ENCODE results near the gene NOM1. TPM values are rescaled to one million over a fixed set of nuclear protein-coding genes. Genes with fewer than 3 reads are reported as not detected.

NOM1 gene
- total RNA-seq, 1 donor: 11.6 TPM

DNA sequence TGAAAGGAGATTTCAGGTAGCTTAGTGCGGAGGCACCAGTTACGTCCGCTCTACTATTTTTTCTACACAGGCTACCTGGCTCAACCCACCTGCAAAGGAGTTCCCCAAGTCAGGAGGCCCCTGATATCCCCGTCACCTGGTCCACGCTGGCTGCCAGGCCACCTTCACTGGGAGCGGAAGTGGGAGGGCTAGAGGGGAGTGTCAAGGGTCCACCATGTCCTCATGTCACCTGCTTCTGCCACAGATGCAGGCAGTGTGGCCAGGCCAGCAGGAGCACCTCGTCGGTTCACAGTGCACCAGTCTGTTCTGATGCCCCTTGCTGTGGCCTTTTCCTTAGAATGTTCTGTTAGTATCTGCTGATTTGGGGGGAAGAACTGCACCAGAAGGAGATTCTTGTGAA is 16.9 kb downstream of the NOM1 start:
- Histone ChIP-seq H3K36me3 (ENCODE audit: insufficient read depth, low read length) (peaks cover 68% of the 10 kb centered on the region), H3K4me2 (ENCODE audit: insufficient read depth, low read length) (no peak overlapping the region), H3K27ac (ENCODE audit: low read depth, low read length) (no peak overlapping the region), H3K9me3 (ENCODE audit: low read depth, low read length) (no peaks in the 10 kb centered on the region), H3K4me3 (ENCODE audit: insufficient read depth, low read length) (no peak overlapping the region), H4K20me1 (ENCODE audit: insufficient read depth, low read length) (peaks cover 2% of the 10 kb centered on the region), H3K79me2 (ENCODE audit: insufficient read depth, low read length) (no peaks in the 10 kb centered on the region), H2AFZ (ENCODE audit: low read length) (no peak overlapping the region), H3K27me3 (ENCODE audit: insufficient read depth, low read length) (no peaks in the 10 kb centered on the region), H3K4me1 (ENCODE audit: insufficient read depth, low read length) (peaks cover 3% of the 10 kb centered on the region)
- DNase-seq (ENCODE audit: insufficient read length, low spot score, missing footprints): no peak
- TF ChIP-seq, protein P1, sequence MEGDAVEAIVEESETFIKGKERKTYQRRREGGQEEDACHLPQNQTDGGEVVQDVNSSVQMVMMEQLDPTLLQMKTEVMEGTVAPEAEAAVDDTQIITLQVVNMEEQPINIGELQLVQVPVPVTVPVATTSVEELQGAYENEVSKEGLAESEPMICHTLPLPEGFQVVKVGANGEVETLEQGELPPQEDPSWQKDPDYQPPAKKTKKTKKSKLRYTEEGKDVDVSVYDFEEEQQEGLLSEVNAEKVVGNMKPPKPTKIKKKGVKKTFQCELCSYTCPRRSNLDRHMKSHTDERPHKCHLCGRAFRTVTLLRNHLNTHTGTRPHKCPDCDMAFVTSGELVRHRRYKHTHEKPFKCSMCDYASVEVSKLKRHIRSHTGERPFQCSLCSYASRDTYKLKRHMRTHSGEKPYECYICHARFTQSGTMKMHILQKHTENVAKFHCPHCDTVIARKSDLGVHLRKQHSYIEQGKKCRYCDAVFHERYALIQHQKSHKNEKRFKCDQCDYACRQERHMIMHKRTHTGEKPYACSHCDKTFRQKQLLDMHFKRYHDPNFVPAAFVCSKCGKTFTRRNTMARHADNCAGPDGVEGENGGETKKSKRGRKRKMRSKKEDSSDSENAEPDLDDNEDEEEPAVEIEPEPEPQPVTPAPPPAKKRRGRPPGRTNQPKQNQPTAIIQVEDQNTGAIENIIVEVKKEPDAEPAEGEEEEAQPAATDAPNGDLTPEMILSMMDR (IDR thresholded peaks at IDR 0.05; ENCODE audit: extremely low read depth, low read depth, low read length): no peak

GRCh38 chr7:156968183-156968582 is 18.7 kb downstream of the NOM1 start:
- H4K20me1 ChIP-seq (ENCODE audit: insufficient read depth, low read length): peaks cover 2% of the 10 kb centered on the region
- no peak overlapping the region for H3K4me2 ChIP-seq (ENCODE audit: insufficient read depth, low read length)
- no peak for DNase-seq (ENCODE audit: insufficient read length, low spot score, missing footprints)
- H3K36me3 ChIP-seq (ENCODE audit: insufficient read depth, low read length): peaks cover 62% of the 10 kb centered on the region
- no peak overlapping the region for H3K4me3 ChIP-seq (ENCODE audit: insufficient read depth, low read length)
- no peak overlapping the region for H2AFZ ChIP-seq (ENCODE audit: low read length)
- no peaks in the 10 kb centered on the region for H3K9me3 ChIP-seq (ENCODE audit: low read depth, low read length)
- no peak overlapping the region for H3K27ac ChIP-seq (ENCODE audit: low read depth, low read length)
- TF ChIP-seq, protein P1 (IDR thresholded peaks at IDR 0.05; ENCODE audit: extremely low read depth, low read depth, low read length): no peak
- no peaks in the 10 kb centered on the region for H3K79me2 ChIP-seq (ENCODE audit: insufficient read depth, low read length)
- H3K4me1 ChIP-seq (ENCODE audit: insufficient read depth, low read length): peaks cover 3% of the 10 kb centered on the region
- H3K27me3 ChIP-seq (ENCODE audit: insufficient read depth, low read length): no peaks in the 10 kb centered on the region

- TF ChIP-seq, protein P1 (IDR thresholded peaks at IDR 0.05; ENCODE audit: extremely low read depth, low read depth, low read length): peak; percentile 43
- no peaks in the 10 kb centered on the region for H3K79me2 ChIP-seq (ENCODE audit: insufficient read depth, low read length)
- no peak overlapping the region for H3K4me2 ChIP-seq (ENCODE audit: insufficient read depth, low read length)
- no peak for DNase-seq (ENCODE audit: insufficient read length, low spot score, missing footprints)
- no peaks in the 10 kb centered on the region for H3K9me3 ChIP-seq (ENCODE audit: low read depth, low read length)
- peaks cover 45% of the 10 kb centered on the region for H3K36me3 ChIP-seq (ENCODE audit: insufficient read depth, low read length)
- no peak overlapping the region for H3K27ac ChIP-seq (ENCODE audit: low read depth, low read length)
- H3K4me3 ChIP-seq (ENCODE audit: insufficient read depth, low read length): no peak overlapping the region
- H2AFZ ChIP-seq (ENCODE audit: low read length): no peak overlapping the region
- no peaks in the 10 kb centered on the region for H3K27me3 ChIP-seq (ENCODE audit: insufficient read depth, low read length)
- peaks cover 3% of the 10 kb centered on the region for H3K4me1 ChIP-seq (ENCODE audit: insufficient read depth, low read length)
- peaks cover 2% of the 10 kb centered on the region for H4K20me1 ChIP-seq (ENCODE audit: insufficient read depth, low read length)
Measured at GRCh38 chr7:156969972-156970420, 20.5 kb downstream of the NOM1 start.

- no peaks in the 10 kb centered on the region for H3K27me3 ChIP-seq (ENCODE audit: insufficient read depth, low read length)
- no peaks in the 10 kb centered on the region for H3K9me3 ChIP-seq (ENCODE audit: low read depth, low read length)
- TF ChIP-seq, protein P1 (IDR thresholded peaks at IDR 0.05; ENCODE audit: extremely low read depth, low read depth, low read length): no peak
- peaks cover 17% of the 10 kb centered on the region for H3K36me3 ChIP-seq (ENCODE audit: insufficient read depth, low read length)
- no peak for DNase-seq (ENCODE audit: insufficient read length, low spot score, missing footprints)
- H4K20me1 ChIP-seq (ENCODE audit: insufficient read depth, low read length): peaks cover under 1% of the 10 kb centered on the region
- H2AFZ ChIP-seq (ENCODE audit: low read length): no peak overlapping the region
- no peaks in the 10 kb centered on the region for H3K79me2 ChIP-seq (ENCODE audit: insufficient read depth, low read length)
- no peak overlapping the region for H3K27ac ChIP-seq (ENCODE audit: low read depth, low read length)
- no peak overlapping the region for H3K4me3 ChIP-seq (ENCODE audit: insufficient read depth, low read length)
- no peaks in the 10 kb centered on the region for H3K4me1 ChIP-seq (ENCODE audit: insufficient read depth, low read length)
- no peak overlapping the region for H3K4me2 ChIP-seq (ENCODE audit: insufficient read depth, low read length)
Measured at GRCh38 chr7:156975620-156976019, 26.1 kb downstream of the NOM1 start.
